HG03575 (cell line): ENCODE data around the gene UQCC2.

Experiments
- ATAC-seq: cut with Tn5 transposase; IDR thresholded peaks from one replicate; pipeline ENCODE4 v1.9.1; 2021; ENCODE audit not compliant: unreplicated experiment, insufficient number of reproducible peaks, low FRiP score; ENCODE audit errors: extremely low read depth

UQCC2 gene

GRCh38 chr6:33727932-33728331 lies 16.4 kb upstream of the UQCC2 start:
- no peak for ATAC-seq

GRCh38 chr6:33727126-33727525 lies 15.6 kb upstream of the UQCC2 start:
- no peak for ATAC-seq

GRCh38 chr6:33726696-33727095 lies 15.2 kb upstream of the UQCC2 start:
- ATAC-seq: no peak

GRCh38 chr6:33725891-33726673 lies 14.6 kb upstream of the UQCC2 start:
- no peak for ATAC-seq

GRCh38 chr6:33725222-33725621 lies 13.7 kb upstream of the UQCC2 start:
- no peak for ATAC-seq

- no peak for ATAC-seq
These were observed 12.9 kb upstream of the UQCC2 start for GRCh38 chr6:33724102-33725023.

- no peak for ATAC-seq
These were observed 12.0 kb upstream of the UQCC2 start for GRCh38 chr6:33723371-33724085.

- no peak for ATAC-seq
These were observed 10.7 kb upstream of the UQCC2 start for GRCh38 chr6:33722103-33722623.

- no peak for ATAC-seq
These were observed 10.0 kb upstream of the UQCC2 start for GRCh38 chr6:33721508-33721907.

- ATAC-seq: no peak
These were observed 9.5 kb upstream of the UQCC2 start for GRCh38 chr6:33720998-33721397.

GRCh38 chr6:33719326-33719987 lies 8.0 kb upstream of the UQCC2 start:
- ATAC-seq: no peak

GRCh38 chr6:33718713-33719112 lies 7.2 kb upstream of the UQCC2 start:
- no peak for ATAC-seq

GRCh38 chr6:33717934-33718455 lies 6.5 kb upstream of the UQCC2 start:
- no peak for ATAC-seq

- ATAC-seq: no peak
These were observed 5.6 kb upstream of the UQCC2 start for GRCh38 chr6:33716890-33717632.

GRCh38 chr6:33716379-33716778 lies 4.9 kb upstream of the UQCC2 start:
- no peak for ATAC-seq

- no peak for ATAC-seq
These were observed 3.0 kb upstream of the UQCC2 start for GRCh38 chr6:33714385-33715040.

- ATAC-seq: no peak
These were observed 2.3 kb upstream of the UQCC2 start for GRCh38 chr6:33713786-33714185.
